ENCODE data around the gene PIK3R5. TPM values are rescaled to one million over a fixed set of nuclear protein-coding genes. Genes with fewer than 3 reads are reported as not detected.
"Not testable (repeated sequence)": the region's sequence is repeated elsewhere in the genome, so short reads cannot be mapped to it uniquely, and the experiment has no call there.

PIK3R5 gene
- total RNA-seq, 1 experiment from 2014 or later: 0.35 TPM

- DNase-seq (ENCODE audit: extremely low read depth, low read depth): no peak
These were observed 103.1 kb downstream of the PIK3R5 start for GRCh38 chr17:8862213-8863056.

GRCh38 chr17:8861495-8862181 is 103.9 kb downstream of the PIK3R5 start:
- DNase-seq (ENCODE audit: extremely low read depth, low read depth): no peak

- DNase-seq (ENCODE audit: extremely low read depth, low read depth): no peak
These were observed 105.6 kb downstream of the PIK3R5 start for GRCh38 chr17:8859804-8860430.

- DNase-seq (ENCODE audit: extremely low read depth, low read depth): no peak
These were observed 106.3 kb downstream of the PIK3R5 start for GRCh38 chr17:8859027-8859803.

GRCh38 chr17:8857919-8858318 is 107.6 kb downstream of the PIK3R5 start:
- no peak for DNase-seq (ENCODE audit: extremely low read depth, low read depth)

GRCh38 chr17:8856869-8857575 is 108.5 kb downstream of the PIK3R5 start:
- no peak for DNase-seq (ENCODE audit: extremely low read depth, low read depth)

GRCh38 chr17:8856205-8856603 is 109.3 kb downstream of the PIK3R5 start:
- DNase-seq (ENCODE audit: extremely low read depth, low read depth): not testable (repeated sequence)

- no peak for DNase-seq (ENCODE audit: extremely low read depth, low read depth)
These were observed 109.9 kb downstream of the PIK3R5 start for GRCh38 chr17:8855477-8856204.

- DNase-seq (ENCODE audit: extremely low read depth, low read depth): no peak
These were observed 113.9 kb downstream of the PIK3R5 start for GRCh38 chr17:8851600-8851999.

GRCh38 chr17:8849311-8850041 is 116.0 kb downstream of the PIK3R5 start:
- no peak for DNase-seq (ENCODE audit: extremely low read depth, low read depth)

- DNase-seq (ENCODE audit: extremely low read depth, low read depth): no peak
These were observed 117.6 kb downstream of the PIK3R5 start for GRCh38 chr17:8847891-8848290.

- peak; percentile 17 for DNase-seq (ENCODE audit: extremely low read depth, low read depth)
These were observed 118.7 kb downstream of the PIK3R5 start for GRCh38 chr17:8846768-8847211.

GRCh38 chr17:8844229-8845218 is 121.0 kb downstream of the PIK3R5 start:
- no peak for DNase-seq (ENCODE audit: extremely low read depth, low read depth)

- DNase-seq (ENCODE audit: extremely low read depth, low read depth): no peak
These were observed 122.2 kb downstream of the PIK3R5 start for GRCh38 chr17:8843344-8843743.

GRCh38 chr17:8841844-8842243 is 123.7 kb downstream of the PIK3R5 start:
- DNase-seq (ENCODE audit: extremely low read depth, low read depth): no peak

GRCh38 chr17:8839410-8839935 is 126.0 kb downstream of the PIK3R5 start:
- DNase-seq (ENCODE audit: extremely low read depth, low read depth): no peak

GRCh38 chr17:8838551-8839095 is 126.9 kb downstream of the PIK3R5 start:
- no peak for DNase-seq (ENCODE audit: extremely low read depth, low read depth)
